H1 (cell line): ENCODE results near the gene CDYL2. TPM values are rescaled to one million over a fixed set of nuclear protein-coding genes. Genes with fewer than 3 reads are reported as not detected.

Source experiments
- CTCF ChIA-PET: fragments of 300-600 bp; sonication (Branson Sonifier 250); formaldehyde crosslinking; loops from one replicate; lab custom pipeline; 2021; ENCODE audit not compliant: partially characterized antibody; lab: Charles Lee
- POLR2A ChIA-PET: fragments of 300-600 bp; sonication (Branson Sonifier 250); formaldehyde crosslinking; loops from one replicate; lab custom pipeline; 2021; ENCODE audit warnings: inconsistent platforms; ENCODE audit not compliant: partially characterized antibody; lab: Charles Lee
- DNase-seq, 2 experiments: peaks; one replicate each; pipeline versions ENCODE4 v3.0.0 to v3.0.0-alpha.2; 2010 to 2022; ENCODE audit warnings: low spot score in 2 of 2, low read depth in 1 of 2, mixed read lengths in 1 of 2
- FAIRE-seq: peaks from 2 replicates; lab custom pipeline; 2011; peaks lifted over from hg19 to GRCh38; lab: Jason Lieb, UNC
- H2AFZ ChIP-seq: 2 replicates; pipeline ENCODE4 v1.8.1; 2012; ENCODE audit warnings: low read length, inconsistent platforms
- H2AK5ac ChIP-seq: 2 replicates; pipeline ENCODE4 v1.6.1; 2013; ENCODE audit warnings: low read depth, low read length
- H2BK120ac ChIP-seq: replicated peaks from 2 replicates; pipeline ENCODE3; 2013; ENCODE audit warnings: low read depth, low read length, inconsistent platforms
- H2BK12ac ChIP-seq: 2 replicates; pipeline ENCODE4 v1.6.1; 2013; ENCODE audit warnings: low read depth, low read length
- H2BK15ac ChIP-seq: 2 replicates; pipeline ENCODE4 v1.6.1; 2013; ENCODE audit warnings: low read length
- H2BK20ac ChIP-seq: 2 replicates; pipeline ENCODE4 v1.6.1; 2013; ENCODE audit warnings: low read length
- H2BK5ac ChIP-seq: 2 replicates; pipeline ENCODE4 v1.6.1; 2013; ENCODE audit warnings: low read depth, low read length
- H3K14ac ChIP-seq: 2 replicates; pipeline ENCODE4 v1.6.1; 2013; ENCODE audit warnings: inconsistent platforms; ENCODE audit not compliant: insufficient read length
- H3K18ac ChIP-seq: 2 replicates; pipeline ENCODE4 v1.6.1; 2013; ENCODE audit warnings: low read length; ENCODE audit errors: extremely low read depth
- H3K23ac ChIP-seq: 2 replicates; pipeline ENCODE4 v1.6.1; 2013; ENCODE audit warnings: inconsistent platforms; ENCODE audit not compliant: insufficient read length
- H3K23me2 ChIP-seq: 2 replicates; pipeline ENCODE4 v1.6.1; 2013; ENCODE audit warnings: low read depth, low read length
- H3K27ac ChIP-seq: 2 replicates; pipeline ENCODE4 v1.6.1; 2011; ENCODE audit warnings: low read depth, low read length, inconsistent platforms
- H3K27me3 ChIP-seq, 4 experiments: replicated peaks in 1 of 4; 1 replicate in 1 of 4; 2 replicates in 3 of 4; pipeline versions ENCODE4 v1.6.1 to v1.8.1; 2011 to 2013; ENCODE audit warnings: low read length in 3 of 4, mild to moderate bottlenecking in 3 of 4, inconsistent platforms in 2 of 4, mixed read lengths in 2 of 4, moderate library complexity in 1 of 4; ENCODE audit not compliant: control insufficient read depth in 3 of 4, insufficient read depth in 3 of 4; ENCODE audit errors: extremely low read depth in 1 of 4
- H3K36me3 ChIP-seq, 4 experiments: 2 replicates each; pipeline versions ENCODE4 v1.6.1 to v1.8.1; 2011 to 2013; ENCODE audit warnings: mild to moderate bottlenecking in 4 of 4, low read length in 3 of 4, moderate library complexity in 2 of 4, control low read depth in 1 of 4, inconsistent platforms in 1 of 4; ENCODE audit not compliant: insufficient read depth in 4 of 4, control insufficient read depth in 2 of 4
- H3K4ac ChIP-seq: replicated peaks from 2 replicates; pipeline ENCODE3; 2013; ENCODE audit warnings: low read length, low read depth, mixed read lengths, inconsistent platforms; ENCODE audit not compliant: insufficient read length
- H3K4me1 ChIP-seq, 4 experiments: replicated peaks in 1 of 4; 1 replicate in 1 of 4; 2 replicates in 3 of 4; pipeline versions ENCODE4 v1.6.1 to v1.8.1; 2011 to 2013; ENCODE audit warnings: low read length in 3 of 4, inconsistent platforms in 2 of 4, mixed read lengths in 1 of 4; ENCODE audit not compliant: insufficient read depth in 4 of 4, control insufficient read depth in 3 of 4
- H3K4me2 ChIP-seq, 2 experiments: 2 replicates each; pipeline versions ENCODE4 v1.6.1 to v1.8.1; 2011 to 2013; ENCODE audit warnings: low read depth in 2 of 2, low read length in 2 of 2, control low read depth in 1 of 2, inconsistent platforms in 1 of 2, mild to moderate bottlenecking in 1 of 2; ENCODE audit not compliant: insufficient read depth in 1 of 2
- H3K4me3 ChIP-seq, 4 experiments: fragments of 200-600, 300-600 bp in 1 of 4; sonication (generic), shearing (Covaris generic), sonication (Bioruptor Twin) in 1 of 4; 2 replicates each; pipeline versions ENCODE4 v1.5.1 to v1.8.1; 2011 to 2016; ENCODE audit warnings: low read length in 4 of 4, low read depth in 3 of 4, control low read depth in 2 of 4, inconsistent platforms in 2 of 4, mild to moderate bottlenecking in 2 of 4, mixed read lengths in 1 of 4, moderate library complexity in 1 of 4; ENCODE audit not compliant: insufficient read depth in 2 of 4; ENCODE audit errors: extremely low read depth in 1 of 4
- H3K56ac ChIP-seq: replicated peaks from 2 replicates; pipeline ENCODE3; 2013; ENCODE audit warnings: low read depth, mild to moderate bottlenecking, mixed read lengths, low read length, inconsistent platforms; ENCODE audit not compliant: insufficient read length
- H3K79me1 ChIP-seq: 2 replicates; pipeline ENCODE4 v1.6.1; 2013; ENCODE audit warnings: low read depth, low read length, control low read depth
- H3K79me2 ChIP-seq, 2 experiments: 2 replicates each; pipeline versions ENCODE4 v1.6.1 to v1.8.1; 2012 to 2013; ENCODE audit warnings: low read length in 2 of 2, mild to moderate bottlenecking in 2 of 2, inconsistent platforms in 1 of 2; ENCODE audit not compliant: insufficient read depth in 2 of 2, control insufficient read depth in 1 of 2
- H3K9ac ChIP-seq, 4 experiments: replicated peaks in 1 of 4; 1 replicate in 1 of 4; 2 replicates in 3 of 4; pipeline versions ENCODE4 v1.6.1 to v1.8.1; 2011 to 2013; ENCODE audit warnings: low read depth in 3 of 4, low read length in 3 of 4, control low read depth in 2 of 4, mild to moderate bottlenecking in 2 of 4, moderate library complexity in 2 of 4, inconsistent platforms in 1 of 4; ENCODE audit errors: extremely low read depth in 1 of 4
- H3K9me3 ChIP-seq, 2 experiments: 2 replicates each; pipeline versions ENCODE4 v1.6.1 to v1.8.1; 2012 to 2013; ENCODE audit warnings: mild to moderate bottlenecking in 2 of 2, moderate library complexity in 2 of 2, control low read depth in 1 of 2, inconsistent platforms in 1 of 2, low read depth in 1 of 2, low read length in 1 of 2, mixed read lengths in 1 of 2; ENCODE audit not compliant: insufficient read depth in 2 of 2
- H4K20me1 ChIP-seq, 2 experiments: replicated peaks in 1 of 2; 2 replicates each; pipeline versions ENCODE3 to v1.8.1; 2011 to 2013; ENCODE audit warnings: inconsistent platforms in 2 of 2, low read length in 2 of 2, mild to moderate bottlenecking in 1 of 2; ENCODE audit not compliant: insufficient read depth in 2 of 2, control insufficient read depth in 1 of 2
- H4K5ac ChIP-seq: 2 replicates; pipeline ENCODE4 v1.6.1; 2013; ENCODE audit warnings: low read length, low read depth, mixed read lengths, inconsistent platforms; ENCODE audit not compliant: insufficient read length
- H4K8ac ChIP-seq: 2 replicates; pipeline ENCODE4 v1.8.0; 2013; ENCODE audit warnings: mild to moderate bottlenecking, moderate library complexity, low read length, inconsistent platforms; ENCODE audit not compliant: insufficient read depth; ENCODE audit errors: extremely low read depth
- H4K91ac ChIP-seq: replicated peaks from 2 replicates; pipeline ENCODE3; 2013; ENCODE audit warnings: low read length, mixed read lengths, inconsistent platforms; ENCODE audit not compliant: insufficient read length
- ASH2L ChIP-seq: fragments of 200-600, 300-600 bp; sonication (generic); IDR thresholded peaks from one replicate; pipeline ENCODE4 v1.7.1; 2017; ENCODE audit warnings: low read length
- BACH1 ChIP-seq: IDR thresholded peaks from 2 replicates; pipeline ENCODE4 v1.6.1; 2012; ENCODE audit warnings: low read length, improper control_type of control experiment
- CREB1 ChIP-seq: IDR thresholded peaks from 2 replicates; pipeline ENCODE4 v1.6.1; 2012; ENCODE audit warnings: inconsistent platforms
- CTBP2 ChIP-seq: IDR thresholded peaks from 2 replicates; pipeline ENCODE4 v1.7.0; 2011; ENCODE audit warnings: borderline replicate concordance, mild to moderate bottlenecking, moderate library complexity, mixed read lengths, low read length; ENCODE audit not compliant: insufficient read depth, insufficient read length
- EZH2 ChIP-seq: fragments of 200-600 bp; sonication (generic); IDR thresholded peaks from 2 replicates; pipeline ENCODE4 v1.7.1; 2012; ENCODE audit warnings: low read depth, mild to moderate bottlenecking, moderate library complexity, low read length, inconsistent platforms; ENCODE audit not compliant: severe bottlenecking
- FOSL1 ChIP-seq: IDR thresholded peaks from 2 replicates; pipeline ENCODE4 v1.6.1; 2011; ENCODE audit warnings: mild to moderate bottlenecking, low read depth, low read length, moderate library complexity; ENCODE audit not compliant: insufficient read depth
- HDAC6 ChIP-seq: IDR thresholded peaks from one replicate; pipeline ENCODE4 v1.7.1; 2012; ENCODE audit warnings: low read depth, mild to moderate bottlenecking, inconsistent platforms, low read length, moderate library complexity
- NRF1 ChIP-seq: IDR thresholded peaks from 2 replicates; pipeline ENCODE4 v1.6.1; 2011; ENCODE audit warnings: mild to moderate bottlenecking, low read depth, low read length, improper control_type of control experiment
- PHF8 ChIP-seq: fragments of 200-600 bp; sonication (generic); conservative IDR thresholded peaks from 2 replicates; pipeline ENCODE4 v1.7.1; 2012; ENCODE audit warnings: low read depth, mild to moderate bottlenecking, inconsistent platforms, low read length, moderate library complexity
- POLR2A ChIP-seq, 2 experiments: IDR thresholded peaks; 1 replicate in 1 of 2; 2 replicates in 1 of 2; pipeline ENCODE4 v1.6.1; 2011; ENCODE audit warnings: low read depth in 2 of 2, low read length in 2 of 2, mild to moderate bottlenecking in 2 of 2; ENCODE audit errors: control extremely low read depth in 1 of 2
- SP2 ChIP-seq: IDR thresholded peaks from 2 replicates; pipeline ENCODE4 v1.6.1; 2012; ENCODE audit warnings: mild to moderate bottlenecking, low read length, inconsistent platforms
- TAF1 ChIP-seq: IDR thresholded peaks from 2 replicates; pipeline ENCODE4 v1.6.1; 2011; ENCODE audit warnings: mild to moderate bottlenecking, low read depth, low read length
- TBP ChIP-seq: IDR thresholded peaks from 2 replicates; pipeline ENCODE4 v1.6.1; 2011; ENCODE audit warnings: low read depth, low read length, improper control_type of control experiment
- USF2 ChIP-seq: IDR thresholded peaks from 2 replicates; pipeline ENCODE4 v1.6.1; 2011; ENCODE audit warnings: low read length, improper control_type of control experiment
- WGBS, 2 experiments: shearing (Covaris generic) in 1 of 2; methylation state at CpG; one replicate each; pipeline versions ENCODE4 v1.1.6 to v1.1.7; 2013 to 2015; ENCODE audit warnings: low lambda C conversion rate in 2 of 2, mixed read lengths in 2 of 2, inconsistent platforms in 1 of 2, low coverage in 1 of 2, missing lambda C conversion rate in 1 of 2; ENCODE audit not compliant: insufficient replicate concordance in 2 of 2, insufficient coverage in 1 of 2, insufficient read length in 1 of 2; ENCODE audit errors: extremely low coverage in 1 of 2, missing lambda C conversion rate in 1 of 2; 5-methylcytosine and 5-hydroxymethylcytosine counted together
- polyA plus RNA-seq, 7 experiments: library from polyadenylated mRNA; depleted of rRNA in 3 of 7; stranded (reverse) in 5 of 7; unstranded in 2 of 7; fragments of >200 nt in 5 of 7; fragments of 200-250 nt in 2 of 7; gene quantifications; 1 replicate in 5 of 7; 2 replicates in 1 of 7; 4 replicates in 1 of 7; pipeline versions ENCODE4 v1.2.1 to v1.2.3, GENCODE V29; 2011 to 2013; ENCODE audit warnings: missing spikeins in 2 of 7, mixed read lengths in 2 of 7
- total RNA-seq: library from RNA; stranded (reverse); fragmentation: NEBNext Ultra II Directional; extraction: Animal tissue kit (Norgen Biotek cat#: 25700); gene quantifications from 2 replicates; pipeline ENCODE4 v1.2.1, GENCODE V29; 2021

The CDYL2 gene
- total and polyA plus RNA-seq, 2 of the 8 experiments (the other 6 are each of a cell fraction or from before 2014, with no cell fraction given): 0.33 to 5.3 TPM

- no peak overlapping the region for H2BK20ac ChIP-seq
- no peak overlapping the region for H4K91ac ChIP-seq
- no peak overlapping the region for H3K27ac ChIP-seq
- CTCF ChIA-PET: no interaction called here
- H3K4me2 ChIP-seq: no peak overlapping the region
- H3K18ac ChIP-seq: no peak overlapping the region
- H3K4me3 ChIP-seq: no peak overlapping the region
- no peak overlapping the region for H2BK120ac ChIP-seq
- no peak overlapping the region for H3K4ac ChIP-seq
- peak overlapping the region; percentile 91 for H3K56ac ChIP-seq
- no peak overlapping the region for H2AFZ ChIP-seq
- no peaks in the 10 kb centered on the region for H3K36me3 ChIP-seq
- POLR2A ChIA-PET: no interaction called here
- 74 to 100% methylated on average over 1 to 2 of the region's 2 CpGs for WGBS, 2 experiments
- H3K4me1 ChIP-seq: peaks cover 0 to 2% (median 0%) of the 10 kb centered on the region in 4 experiments; a peak in 1 of 7 replicates
- H4K5ac ChIP-seq: no peak overlapping the region
- H3K79me2 ChIP-seq: no peaks in the 10 kb centered on the region
- H2BK12ac ChIP-seq: no peak overlapping the region
- H3K9me3 ChIP-seq: peaks cover 33 to 45% of the 10 kb centered on the region in 2 experiments; a peak in 3 of 4 replicates
- H3K79me1 ChIP-seq: no peaks in the 10 kb centered on the region
- peaks cover 0 to 2% of the 10 kb centered on the region in 2 experiments for H4K20me1 ChIP-seq
- H3K23ac ChIP-seq: no peak overlapping the region
- H2AK5ac ChIP-seq: no peak overlapping the region
- no peak for DNase-seq
- no peak overlapping the region for H3K9ac ChIP-seq
- H2BK5ac ChIP-seq: no peak overlapping the region
- H2BK15ac ChIP-seq: no peak overlapping the region
- H4K8ac ChIP-seq: no peak overlapping the region
- no peak for FAIRE-seq
- H3K27me3 ChIP-seq: no peaks in the 10 kb centered on the region; a peak in 1 of 7 replicates
- H3K14ac ChIP-seq: no peak overlapping the region
- H3K23me2 ChIP-seq: peaks cover 9% of the 10 kb centered on the region; the same call in 1 of the 2 replicates
- TF ChIP-seq EZH2 (no peak), POLR2A (IDR thresholded peaks at IDR 0.05; ENCODE audit: control extremely low read depth in 1 of 2, low read depth in 2 of 2, low read length in 2 of 2) (no peak), CREB1 (no peak), TBP (no peak), HDAC6 (no peak), NRF1 (no peak), TAF1 (no peak), CTBP2 (no peak), ASH2L (no peak), FOSL1 (no peak), PHF8 (no peak), USF2 (no peak), SP2 (no peak), BACH1 (no peak)
Measured at GRCh38 chr16:80716564-80717139, 87.7 kb downstream of the CDYL2 start.
